Loucy (cell line): ENCODE measurements around the gene SLCO1C1.

Source experiments
- H2AFZ ChIP-seq: fragments of 200-600 bp; sonication (generic); 2 replicates; pipeline ENCODE4 v1.6.0; 2016; ENCODE audit warnings: antibody characterized with exemption, mild to moderate bottlenecking, low read length, moderate library complexity
- H3F3A ChIP-seq: fragments of 200-600 bp; 2 replicates; pipeline ENCODE4 v1.6.0; 2016; ENCODE audit warnings: antibody characterized with exemption, low read depth, mild to moderate bottlenecking
- H3K27me3 ChIP-seq: fragments of 200-600 bp; sonication (generic); 2 replicates; pipeline ENCODE4 v1.6.1; 2014; ENCODE audit warnings: low read length, mild to moderate bottlenecking; ENCODE audit not compliant: insufficient read depth, poor library complexity, severe bottlenecking
- H3K36me3 ChIP-seq: fragments of 200-600 bp; sonication (generic); 2 replicates; pipeline ENCODE4 v1.6.1; 2016; ENCODE audit warnings: low read length; ENCODE audit not compliant: insufficient read depth
- H3K4me1 ChIP-seq: fragments of 200-600 bp; sonication (generic); 2 replicates; pipeline ENCODE4 v1.5.1; 2014; ENCODE audit warnings: low read length, mild to moderate bottlenecking; ENCODE audit not compliant: insufficient read depth, poor library complexity, severe bottlenecking
- H3K4me2 ChIP-seq: fragments of 200-600 bp; sonication (generic); 2 replicates; pipeline ENCODE4 v1.6.0; 2014; ENCODE audit warnings: antibody characterized with exemption, low read length, low read depth, mild to moderate bottlenecking; ENCODE audit not compliant: poor library complexity, severe bottlenecking
- H3K4me3 ChIP-seq: fragments of 200-600 bp; sonication (generic); 2 replicates; pipeline ENCODE4 v1.5.1; 2014; ENCODE audit warnings: low read length, mild to moderate bottlenecking, mixed read lengths; ENCODE audit not compliant: poor library complexity, severe bottlenecking
- H3K79me2 ChIP-seq: fragments of 200-600 bp; sonication (generic); 2 replicates; pipeline ENCODE4 v1.6.1; 2014; ENCODE audit warnings: low read length; ENCODE audit not compliant: insufficient read depth
- H3K9ac ChIP-seq: fragments of 200-600 bp; sonication (generic); 2 replicates; pipeline ENCODE4 v1.6.0; 2014; ENCODE audit warnings: mild to moderate bottlenecking, low read depth, low read length, moderate library complexity; ENCODE audit not compliant: poor library complexity, severe bottlenecking
- H3K9me2 ChIP-seq: fragments of 200-600 bp; sonication (generic); replicated peaks from 2 replicates; pipeline ENCODE4 v1.6.1; 2016; ENCODE audit warnings: low read depth, low read length, mixed read lengths
- H3K9me3 ChIP-seq: fragments of 200-600 bp; sonication (generic); 2 replicates; pipeline ENCODE4 v1.6.1; 2014; ENCODE audit warnings: mild to moderate bottlenecking, antibody characterized with exemption, low read length, low read depth; ENCODE audit not compliant: insufficient read depth
- H4K20me1 ChIP-seq: fragments of 200-600 bp; sonication (generic); 2 replicates; pipeline ENCODE4 v1.6.0; 2014; ENCODE audit warnings: antibody characterized with exemption, low read length, mild to moderate bottlenecking; ENCODE audit not compliant: insufficient read depth, poor library complexity, severe bottlenecking
- CTCF ChIP-seq: fragments of 200-600 bp; sonication (generic); conservative IDR thresholded peaks from 2 replicates; pipeline ENCODE4 v1.5.1; 2014; ENCODE audit warnings: mild to moderate bottlenecking, antibody characterized with exemption, low read length
- EZH2phosphoT487 ChIP-seq: fragments of 200-600 bp; IDR thresholded peaks from 2 replicates; pipeline ENCODE4 v1.6.1; 2018; ENCODE audit warnings: antibody characterized with exemption, mild to moderate bottlenecking, moderate library complexity, borderline replicate concordance

The SLCO1C1 gene

GRCh38 chr12:20718294-20718693 lies 23.2 kb downstream of the SLCO1C1 start:
- H3F3A ChIP-seq = no peaks in the 10 kb centered on the region
- H2AFZ ChIP-seq = no peak overlapping the region
- TF ChIP-seq EZH2phosphoT487 (no peak), CTCF (no peak)
- H3K27me3 ChIP-seq = no peaks in the 10 kb centered on the region
- no peaks in the 10 kb centered on the region for H3K79me2 ChIP-seq
- no peaks in the 10 kb centered on the region for H4K20me1 ChIP-seq
- no peak overlapping the region for H3K9ac ChIP-seq
- no peaks in the 10 kb centered on the region for H3K36me3 ChIP-seq
- no peaks in the 10 kb centered on the region for H3K4me1 ChIP-seq
- no peaks in the 10 kb centered on the region for H3K9me2 ChIP-seq
- no peak overlapping the region for H3K4me3 ChIP-seq
- no peak overlapping the region for H3K4me2 ChIP-seq
- H3K9me3 ChIP-seq = no peaks in the 10 kb centered on the region

GRCh38 chr12:20722142-20722541 lies 27.0 kb downstream of the SLCO1C1 start:
- TF ChIP-seq EZH2phosphoT487 (no peak), CTCF (no peak)
- H3K27me3 ChIP-seq = no peaks in the 10 kb centered on the region
- no peak overlapping the region for H3K4me2 ChIP-seq
- no peak overlapping the region for H2AFZ ChIP-seq
- no peaks in the 10 kb centered on the region for H3F3A ChIP-seq
- H3K4me3 ChIP-seq = no peak overlapping the region
- H3K9me2 ChIP-seq = no peaks in the 10 kb centered on the region
- H3K79me2 ChIP-seq = no peaks in the 10 kb centered on the region
- no peaks in the 10 kb centered on the region for H3K36me3 ChIP-seq
- H4K20me1 ChIP-seq = no peaks in the 10 kb centered on the region
- no peaks in the 10 kb centered on the region for H3K9me3 ChIP-seq
- no peak overlapping the region for H3K9ac ChIP-seq
- no peaks in the 10 kb centered on the region for H3K4me1 ChIP-seq

GRCh38 chr12:20731274-20731673 lies 36.1 kb downstream of the SLCO1C1 start:
- Histone ChIP-seq H3K27me3 (no peaks in the 10 kb centered on the region), H4K20me1 (no peaks in the 10 kb centered on the region), H3K79me2 (no peaks in the 10 kb centered on the region), H3K4me2 (no peak overlapping the region), H3K9me3 (no peaks in the 10 kb centered on the region), H2AFZ (no peak overlapping the region), H3K9ac (no peak overlapping the region), H3F3A (no peaks in the 10 kb centered on the region), H3K36me3 (no peaks in the 10 kb centered on the region), H3K4me1 (no peaks in the 10 kb centered on the region), H3K4me3 (no peak overlapping the region), H3K9me2 (no peaks in the 10 kb centered on the region)
- TF ChIP-seq EZH2phosphoT487 (no peak), CTCF (peak; percentile 17; the same call in 1 of the 2 replicates)
